AG04450 (cell line): ENCODE data around the gene C5orf58. TPM values are rescaled to one million over a fixed set of nuclear protein-coding genes. Genes with fewer than 3 reads are reported as not detected.

Experiments used
- CTCF ChIA-PET: fragments of 300-600, 350-600 bp; formaldehyde crosslinking; extraction: SDS; loops from one replicate; lab custom pipeline; 2022; ENCODE audit warnings: antibody characterized with exemption, inconsistent platforms; lab: Charles Lee
- POLR2A ChIA-PET: fragments of 350-600 bp; formaldehyde crosslinking; extraction: SDS; loops from one replicate; lab custom pipeline; 2021; ENCODE audit warnings: antibody characterized with exemption, inconsistent platforms; lab: Yijun Ruan, JAX
- DNase-seq: peaks from one replicate; pipeline ENCODE4 v3.0.0-alpha.2; 2011; ENCODE audit warnings: low read depth, low spot score
- H3K27ac ChIP-seq: one replicate; pipeline ENCODE4 v1.5.1; 2012; ENCODE audit warnings: low read depth, low read length, control low read depth
- H3K27me3 ChIP-seq: one replicate; pipeline ENCODE4 v1.6.0; 2012; ENCODE audit warnings: low read length; ENCODE audit not compliant: control insufficient read depth, insufficient read depth
- H3K4me3 ChIP-seq: 2 replicates; pipeline ENCODE4 v1.5.1; 2011; ENCODE audit warnings: mild to moderate bottlenecking, low read depth, low read length, control low read depth
- H3K9me3 ChIP-seq: 2 replicates; pipeline ENCODE4 v1.5.1; 2012; ENCODE audit warnings: low read length; ENCODE audit not compliant: control insufficient read depth, insufficient read depth
- CTCF ChIP-seq: IDR thresholded peaks from 2 replicates; pipeline ENCODE4 v1.5.1; 2011; ENCODE audit warnings: low read depth, low read length, control low read depth, inconsistent platforms
- polyA plus RNA-seq: library from polyadenylated mRNA; depleted of rRNA; stranded (reverse); fragments of >200 nt; gene quantifications from 2 replicates; pipeline ENCODE4 v1.2.3, GENCODE V29; 2011; rRNA removed

C5orf58 gene
- polyA plus RNA-seq, 1 experiment: not detected

- no peak overlapping the region for H3K4me3 ChIP-seq
- no peak for DNase-seq
- no peak overlapping the region for H3K27ac ChIP-seq
- H3K9me3 ChIP-seq: no peaks in the 10 kb centered on the region
- POLR2A ChIA-PET: no interaction called here
- no peaks in the 10 kb centered on the region for H3K27me3 ChIP-seq
- CTCF ChIA-PET: no interaction called here
- TF ChIP-seq CTCF: no peak
Measured at GRCh38 chr5:170293273-170293672, 60.5 kb downstream of the C5orf58 start.

- ChIA-PET CTCF (no interaction called here), POLR2A (no interaction called here)
- no peak for TF ChIP-seq CTCF
- Histone ChIP-seq H3K27ac (no peak overlapping the region), H3K27me3 (no peaks in the 10 kb centered on the region), H3K4me3 (no peak overlapping the region), H3K9me3 (no peaks in the 10 kb centered on the region)
- no peak for DNase-seq
Measured at GRCh38 chr5:170294057-170294456, 61.3 kb downstream of the C5orf58 start.

- no peak for TF ChIP-seq CTCF
- CTCF ChIA-PET: no interaction called here
- POLR2A ChIA-PET: no interaction called here
Measured at GRCh38 chr5:170294556-170294955, 61.8 kb downstream of the C5orf58 start.

More at GRCh38 chr5:170294556-170294955, 61.8 kb downstream of the C5orf58 start:
- DNase-seq: no peak
- Histone ChIP-seq H3K27me3 (no peaks in the 10 kb centered on the region), H3K4me3 (no peak overlapping the region), H3K9me3 (no peaks in the 10 kb centered on the region), H3K27ac (no peak overlapping the region)

Other genes starting within 250 kb of the C5orf58 start
- gene FOXI1, start 127.1 kb upstream of the C5orf58 start, polyA plus RNA-seq: not detected in 2 replicates
- gene LCP2, start 64.8 kb downstream of the C5orf58 start, polyA plus RNA-seq: not detected in 2 replicates
- 0.01 TPM in 1 of 2 replicates, not detected in the other for gene KCNMB1, start 156.4 kb downstream of the C5orf58 start, polyA plus RNA-seq